ENCODE data around the gene ALOX5.
"Not testable (repeated sequence)": the region's sequence is repeated elsewhere in the genome, so short reads cannot be mapped to it uniquely, and the experiment has no call there.

The ALOX5 gene

DNA sequence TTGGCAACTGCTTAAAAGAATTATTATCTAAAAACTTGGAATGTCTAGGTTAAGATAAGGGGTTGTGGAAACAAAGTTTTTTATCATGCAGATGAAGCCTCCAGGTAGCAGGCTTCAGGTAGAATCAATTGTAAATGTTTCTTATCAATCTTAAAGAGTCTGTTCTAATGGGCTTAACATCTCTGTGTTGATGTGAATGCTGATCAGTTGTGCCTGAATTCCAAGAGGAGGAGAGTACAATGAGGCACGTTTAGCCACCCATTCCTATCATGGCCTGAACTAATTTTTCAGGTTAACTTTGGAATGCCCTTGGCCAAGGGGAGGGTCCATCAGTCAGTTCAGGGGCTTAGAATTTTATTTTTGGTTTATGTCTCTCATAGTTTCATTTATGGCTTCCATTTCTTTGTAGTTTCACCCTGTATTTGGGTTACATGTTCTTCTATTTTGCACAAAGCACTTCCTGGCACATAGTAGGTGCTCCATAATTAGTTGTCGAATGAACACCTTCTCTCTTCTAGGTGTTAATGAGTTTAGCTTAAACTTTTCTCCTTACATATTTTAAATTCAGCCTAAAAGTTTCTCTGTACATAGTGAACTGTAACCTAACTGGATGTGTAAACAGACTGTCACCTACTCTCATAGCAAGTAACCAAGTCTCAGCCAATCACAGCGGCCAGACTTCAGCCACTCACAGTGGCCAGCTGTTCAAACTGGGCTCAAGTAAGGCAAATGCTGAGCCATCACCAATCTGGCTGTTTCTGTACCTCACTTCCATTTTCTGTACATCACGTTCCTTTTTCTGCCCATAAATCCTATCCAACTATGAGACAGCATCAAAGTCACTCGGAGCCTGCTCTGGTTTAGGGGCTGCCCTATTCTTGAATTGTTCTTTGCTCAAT, 34.7 kb downstream of the ALOX5 start:
- no peak for DNase-seq

DNA sequence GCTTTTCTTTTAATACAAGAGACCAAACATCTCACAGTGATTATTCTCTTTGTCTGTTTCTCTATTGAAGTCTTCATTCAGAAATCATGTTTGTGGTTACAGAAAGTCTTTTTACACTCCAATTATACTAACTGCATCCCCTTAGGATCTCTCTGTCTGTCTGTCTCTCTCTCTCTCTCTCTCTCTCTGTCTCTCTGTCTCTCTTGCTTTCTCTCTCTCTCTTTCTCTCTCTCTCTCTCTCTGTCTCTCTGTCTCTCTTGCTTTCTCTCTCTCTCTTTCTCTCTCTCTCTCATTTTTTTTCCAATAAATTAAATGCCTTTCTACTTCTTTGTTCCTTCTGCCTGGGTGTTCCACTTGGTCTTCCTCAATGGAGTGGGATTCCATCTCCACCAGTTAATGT, 35.3 kb downstream of the ALOX5 start:
- DNase-seq, result not testable (repeated sequence)

DNA sequence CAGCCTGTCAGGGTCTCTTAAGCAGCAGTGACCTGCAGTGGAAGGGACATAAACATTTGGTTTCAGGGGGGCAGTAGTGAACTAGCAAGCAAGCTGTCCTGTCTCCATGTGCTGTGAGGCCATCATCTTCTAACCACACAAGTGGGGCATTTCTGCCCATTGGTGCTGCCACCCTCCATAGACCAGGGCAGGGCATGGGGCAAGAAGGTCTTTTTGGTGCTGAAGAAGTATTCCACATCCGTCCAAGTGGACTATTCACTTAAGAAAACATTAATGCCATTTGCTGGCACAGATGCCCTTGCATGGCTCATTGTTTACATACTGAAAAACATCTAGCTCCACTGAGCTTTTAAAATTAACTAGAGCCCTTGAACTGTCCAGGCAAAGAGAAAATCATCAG, 35.8 kb downstream of the ALOX5 start:
- DNase-seq, result no peak

DNA sequence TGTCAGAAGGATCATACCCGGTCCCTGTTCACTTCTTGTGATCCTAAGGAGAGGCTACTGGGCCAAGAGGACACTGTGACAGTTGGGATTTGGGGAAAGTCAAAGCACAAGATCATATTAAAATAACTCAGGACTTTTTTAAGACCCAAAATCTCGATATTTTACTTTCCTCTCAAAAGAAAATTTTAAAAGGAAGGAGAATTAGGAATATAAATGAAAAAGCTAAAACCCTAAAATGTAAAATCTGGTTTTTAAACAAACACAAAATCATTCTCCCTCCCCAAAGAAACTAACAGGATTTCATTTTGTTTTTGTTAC, 36.4 kb downstream of the ALOX5 start:
- no peak for DNase-seq

DNA sequence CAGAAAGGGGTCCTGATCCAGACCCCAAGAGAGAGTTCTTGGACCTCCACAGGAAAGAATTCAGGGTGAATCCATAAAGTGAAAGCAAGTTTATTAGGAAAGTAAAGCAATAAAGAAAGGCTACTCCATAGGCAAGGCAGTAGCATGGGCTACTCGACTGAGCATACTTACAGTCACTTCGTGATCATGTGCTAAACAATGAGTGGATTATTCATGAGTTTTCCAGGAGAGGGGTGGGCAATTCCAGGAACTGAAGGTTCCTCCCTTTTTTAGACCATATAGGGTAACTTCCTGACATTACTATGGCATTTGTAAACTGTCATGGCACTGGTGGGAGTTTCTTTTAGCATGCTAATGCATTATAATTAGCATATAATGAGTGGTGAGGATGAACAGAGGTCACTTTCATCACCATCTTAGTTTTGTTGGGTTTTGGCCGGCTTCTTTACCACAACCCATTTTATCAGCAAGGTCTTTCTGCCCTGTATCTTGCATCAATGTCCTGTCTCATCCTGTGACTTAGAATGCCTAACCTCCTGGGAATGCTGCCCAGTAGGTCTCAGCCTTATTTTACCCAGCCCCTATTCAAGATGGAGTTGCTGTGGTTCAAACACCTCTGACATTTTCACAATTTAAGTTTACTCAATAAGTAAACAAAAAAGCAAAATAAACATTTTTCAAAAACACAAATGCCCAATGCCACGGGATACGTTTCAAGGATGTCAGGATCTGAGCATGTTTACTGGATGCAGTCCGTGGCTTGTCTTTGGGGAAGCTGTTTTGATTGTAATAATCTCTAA, 37.0 kb downstream of the ALOX5 start:
- DNase-seq, result no peak

DNA sequence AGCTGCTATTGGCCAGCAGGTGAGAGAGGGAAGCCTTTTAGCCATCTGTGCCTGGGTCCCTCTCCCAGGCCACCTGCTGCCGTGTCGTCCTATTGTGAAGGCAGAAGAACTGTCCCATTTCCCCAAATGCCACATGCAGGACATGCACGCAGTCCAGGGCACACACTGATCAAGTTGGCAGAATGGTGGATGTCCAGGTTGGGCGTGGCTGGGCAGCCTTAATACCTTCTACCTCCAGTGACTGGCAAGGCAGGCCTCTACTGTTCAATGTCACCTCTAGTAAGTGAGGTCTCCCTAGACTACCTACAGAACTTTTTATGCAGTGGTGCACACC, 37.6 kb downstream of the ALOX5 start:
- DNase-seq, result no peak

DNA sequence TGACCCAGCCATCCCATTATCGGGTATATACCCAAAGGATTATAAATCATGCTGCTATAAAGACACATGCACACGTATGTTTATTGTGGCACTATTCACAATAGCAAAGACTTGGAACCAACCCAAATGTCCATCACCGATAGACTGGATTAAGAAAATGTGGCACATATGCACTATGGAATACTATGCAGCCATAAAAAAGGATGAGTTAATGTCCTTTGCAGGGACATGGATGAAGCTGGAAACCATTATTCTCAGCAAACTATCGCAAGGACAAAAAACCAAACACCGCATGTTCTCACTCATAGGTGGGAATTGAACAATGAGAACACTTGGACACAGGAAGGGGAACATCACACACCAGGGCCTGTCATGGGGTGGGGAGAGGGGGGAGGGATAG, 41.0 kb downstream of the ALOX5 start:
- DNase-seq, result not testable (repeated sequence)

DNA sequence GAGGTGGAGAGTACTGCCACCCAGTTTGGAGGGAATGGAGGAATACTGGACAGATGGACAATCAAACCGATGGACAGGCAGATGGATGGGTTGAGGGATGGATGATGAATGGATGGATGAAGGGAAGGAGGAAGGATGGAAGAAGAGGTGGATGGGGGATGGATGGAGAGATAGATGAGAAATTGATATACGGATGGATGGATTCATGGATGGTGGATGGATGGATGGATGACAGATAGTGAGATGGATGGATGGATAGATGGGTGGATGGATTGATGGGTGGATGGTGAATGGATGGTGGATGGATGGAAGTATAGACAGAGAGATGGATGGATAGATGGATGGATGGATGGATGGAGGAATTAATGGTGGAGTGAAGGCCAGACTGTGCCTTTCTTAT, 42.6 kb downstream of the ALOX5 start:
- no peak for DNase-seq

DNA sequence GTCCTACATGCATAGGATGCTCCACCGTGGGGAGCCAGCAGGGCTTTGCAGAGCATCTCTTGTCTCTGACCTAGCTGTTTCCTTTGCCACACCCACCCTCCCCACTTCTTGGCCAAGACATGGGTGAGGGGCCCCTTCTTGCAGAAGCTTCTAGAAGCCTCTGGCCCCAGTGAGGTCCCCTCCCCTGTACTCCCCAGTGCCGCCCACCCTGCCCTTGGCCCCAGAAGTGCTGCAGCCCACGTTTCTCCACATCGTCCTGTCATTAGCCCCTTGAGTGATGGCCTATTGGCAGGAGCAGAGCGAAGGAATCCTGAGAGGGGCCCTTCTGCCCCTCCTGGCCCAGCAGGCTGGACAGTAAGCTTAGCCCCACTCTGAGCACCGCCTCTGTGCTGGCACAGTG, 43.7 kb downstream of the ALOX5 start:
- no peak for DNase-seq

DNA sequence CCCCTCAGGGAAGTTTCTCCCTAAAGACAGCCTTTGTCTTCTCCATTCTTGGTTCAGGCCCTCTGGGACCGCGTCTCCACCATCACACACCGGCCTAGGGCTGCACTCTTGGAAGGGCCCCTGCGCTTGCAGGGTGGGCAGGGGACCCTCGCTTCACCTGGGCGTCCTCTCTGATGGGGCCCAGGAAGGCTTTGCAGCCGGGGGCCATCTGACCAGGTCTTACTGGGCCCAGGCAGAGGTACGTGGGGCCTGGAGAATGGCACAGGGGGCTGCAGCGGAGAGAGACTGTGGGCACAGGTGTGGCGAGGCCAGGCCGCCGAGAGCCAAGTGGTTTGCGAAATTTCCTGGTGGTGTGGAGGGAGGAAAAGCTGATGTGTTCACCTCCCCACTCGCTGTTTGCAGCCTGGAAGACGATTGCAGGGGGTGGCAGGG, 44.4 kb downstream of the ALOX5 start:
- no peak for DNase-seq

DNA sequence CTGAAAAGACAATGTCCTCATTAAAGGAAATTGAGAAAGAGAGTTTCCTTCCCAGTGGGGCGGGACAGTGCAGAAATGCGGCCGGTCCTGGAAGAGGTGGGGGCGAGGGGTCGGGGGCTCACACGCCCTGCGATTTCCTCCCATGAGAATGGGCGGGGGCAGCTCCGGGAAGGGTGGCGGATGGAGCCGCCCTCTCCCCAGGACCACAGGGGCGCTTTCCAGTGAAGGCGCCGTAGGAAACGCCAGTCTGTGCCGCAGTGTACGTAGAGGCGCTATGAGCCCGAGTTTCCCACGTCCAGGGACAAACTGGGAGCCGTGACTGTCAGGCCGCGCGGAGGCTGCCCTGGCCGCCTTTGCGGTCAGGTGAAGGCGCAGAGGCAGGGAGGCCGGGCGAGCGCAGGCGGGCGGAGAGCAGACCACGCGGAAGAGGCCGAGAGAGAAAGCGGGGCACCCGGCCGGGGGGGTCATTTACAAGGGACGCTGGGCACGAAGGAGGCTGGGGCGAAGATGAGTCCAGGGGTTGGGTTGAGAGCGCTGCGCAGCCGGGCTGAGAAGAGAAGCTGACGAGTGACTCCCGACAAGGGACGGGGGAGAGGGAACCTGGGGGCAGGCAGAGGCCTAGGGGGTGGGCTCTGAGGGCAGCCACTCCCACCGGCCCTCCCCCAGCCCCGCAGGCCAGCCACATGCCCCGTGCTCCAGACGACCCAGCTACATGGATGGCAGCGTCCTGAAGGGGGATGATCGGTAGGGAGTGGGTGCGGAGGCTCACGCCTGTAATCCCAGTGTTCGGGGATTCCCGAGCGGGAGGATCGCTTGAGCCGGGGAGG, 45.0 kb downstream of the ALOX5 start:
- peak; percentile 36 for DNase-seq

DNA sequence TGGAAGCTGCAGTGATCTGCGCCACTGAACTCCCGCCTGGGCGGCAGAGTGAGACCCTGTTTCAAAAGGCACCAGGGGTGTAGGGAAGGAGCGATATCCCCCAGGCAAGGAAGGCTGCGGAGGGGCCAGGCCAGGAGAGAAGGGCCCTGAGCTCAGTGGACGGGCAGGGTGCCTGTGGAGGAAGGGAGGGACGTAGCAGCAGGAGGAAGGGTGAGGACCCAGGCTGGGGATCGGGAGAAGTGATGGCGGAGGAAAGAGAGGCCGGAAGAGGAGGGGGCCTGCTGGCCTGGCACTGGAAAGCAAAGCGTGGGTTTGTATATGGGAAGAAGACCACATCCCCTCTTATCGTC, 45.6 kb downstream of the ALOX5 start:
- DNase-seq, result no peak

DNA sequence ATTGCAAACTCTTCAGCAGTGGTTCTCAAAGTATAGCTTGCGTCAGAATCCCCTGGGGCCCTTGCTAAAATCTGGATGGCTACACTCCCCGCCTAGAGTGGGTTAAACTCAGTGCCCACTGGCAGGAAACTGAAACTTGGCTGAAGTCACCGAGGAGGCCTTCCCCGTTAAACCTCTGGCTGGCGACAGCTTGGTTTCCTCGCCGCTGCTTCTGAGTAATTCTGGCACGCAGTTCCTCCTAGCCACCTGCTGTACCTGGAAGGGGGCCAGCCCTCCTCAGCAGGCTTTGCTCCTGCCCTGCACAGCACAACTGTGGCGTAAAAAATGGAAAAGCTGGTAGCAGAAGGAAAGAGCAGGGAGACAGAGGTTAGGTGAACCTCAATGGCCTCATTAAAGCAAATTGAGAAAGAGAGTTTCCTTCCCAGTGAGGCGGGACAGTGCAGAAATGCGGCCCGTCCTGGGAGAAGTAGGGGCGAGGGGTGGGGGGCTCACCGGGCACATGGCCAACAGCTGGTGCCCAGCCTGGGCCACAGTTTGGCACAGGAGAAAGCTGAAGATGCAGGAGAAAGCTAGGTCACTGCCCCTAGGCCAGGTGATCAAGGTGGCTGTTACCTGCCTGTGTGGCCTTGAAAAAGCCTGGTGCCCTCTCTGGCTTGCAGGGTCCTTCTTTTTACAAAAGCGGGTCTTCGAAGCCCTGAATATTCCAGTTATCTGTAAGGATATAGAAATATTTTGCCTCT, 46.6 kb downstream of the ALOX5 start:
- peak; percentile 46 for DNase-seq

DNA sequence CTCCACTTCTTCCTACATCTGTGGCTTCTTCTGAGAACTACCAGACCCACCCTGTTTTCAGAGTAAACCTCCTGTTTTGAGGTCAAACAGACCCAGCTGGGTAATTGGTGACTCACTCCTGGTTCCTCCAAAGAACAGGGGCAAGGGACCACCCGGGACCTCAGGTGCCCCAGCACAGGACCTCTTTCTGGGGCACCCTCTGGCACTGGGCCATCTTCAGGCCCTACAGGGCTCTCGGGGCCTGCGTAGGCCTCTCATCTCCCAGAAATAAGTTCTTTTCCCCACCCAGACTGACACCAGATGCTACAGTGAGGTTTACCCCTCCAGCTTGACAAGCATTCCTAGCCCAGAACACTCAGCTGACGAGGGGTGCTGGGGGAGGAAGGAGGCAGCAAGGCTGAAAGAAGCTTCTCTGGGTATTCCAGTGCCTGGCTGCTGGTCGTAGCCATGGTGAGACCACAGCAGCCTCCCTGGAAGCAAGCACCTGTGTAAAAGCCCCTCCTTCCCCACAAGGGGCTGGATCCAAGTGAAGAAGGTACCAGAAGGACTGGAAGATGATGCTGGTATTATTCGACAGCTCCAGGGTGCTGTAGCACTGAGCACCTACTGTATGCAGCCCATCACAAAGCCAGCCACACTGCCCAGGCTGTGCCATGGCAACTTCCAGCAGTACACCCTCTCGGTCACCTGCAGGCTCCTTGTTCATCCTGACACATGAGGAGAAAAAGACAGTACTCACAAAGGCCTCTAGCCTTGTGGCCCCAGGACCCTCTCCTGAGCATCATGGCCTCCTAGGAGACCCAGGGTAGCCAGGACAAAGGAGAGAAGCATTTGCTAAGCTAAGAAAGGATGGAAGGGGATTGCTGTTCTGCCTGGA, 47.4 kb downstream of the ALOX5 start:
- DNase-seq, result no peak

DNA sequence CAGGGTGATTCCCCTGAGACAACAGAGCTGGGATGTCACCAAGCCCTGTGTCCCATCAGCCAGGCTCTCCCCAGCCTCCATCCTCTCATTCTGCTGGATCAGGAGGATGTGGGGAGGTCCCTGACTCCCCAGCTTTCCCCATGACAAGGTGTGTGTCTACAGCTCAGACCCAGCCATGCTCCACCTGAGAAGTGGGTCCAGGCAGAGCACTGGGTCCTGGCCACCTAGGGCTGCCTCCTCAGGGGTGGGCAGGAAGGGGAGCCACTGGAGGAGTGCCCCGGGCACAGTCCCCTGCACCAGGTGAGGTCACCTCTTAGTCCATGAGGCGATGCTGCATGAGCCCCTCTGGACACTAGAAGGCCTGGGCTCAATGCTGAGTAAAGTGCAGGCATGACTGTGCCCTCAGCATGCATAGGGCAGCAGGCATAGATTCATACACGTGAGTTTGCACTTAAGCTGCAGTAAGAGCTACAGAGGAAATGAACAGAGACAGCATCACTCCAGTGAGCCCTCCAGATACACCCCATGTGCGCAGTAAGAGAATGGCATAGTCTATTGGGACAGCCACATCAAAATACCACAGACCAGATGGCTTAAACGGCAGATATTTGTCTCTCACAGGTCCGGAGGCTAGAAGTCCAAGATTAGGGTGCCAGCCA, 48.3 kb downstream of the ALOX5 start:
- DNase-seq, result no peak

DNA sequence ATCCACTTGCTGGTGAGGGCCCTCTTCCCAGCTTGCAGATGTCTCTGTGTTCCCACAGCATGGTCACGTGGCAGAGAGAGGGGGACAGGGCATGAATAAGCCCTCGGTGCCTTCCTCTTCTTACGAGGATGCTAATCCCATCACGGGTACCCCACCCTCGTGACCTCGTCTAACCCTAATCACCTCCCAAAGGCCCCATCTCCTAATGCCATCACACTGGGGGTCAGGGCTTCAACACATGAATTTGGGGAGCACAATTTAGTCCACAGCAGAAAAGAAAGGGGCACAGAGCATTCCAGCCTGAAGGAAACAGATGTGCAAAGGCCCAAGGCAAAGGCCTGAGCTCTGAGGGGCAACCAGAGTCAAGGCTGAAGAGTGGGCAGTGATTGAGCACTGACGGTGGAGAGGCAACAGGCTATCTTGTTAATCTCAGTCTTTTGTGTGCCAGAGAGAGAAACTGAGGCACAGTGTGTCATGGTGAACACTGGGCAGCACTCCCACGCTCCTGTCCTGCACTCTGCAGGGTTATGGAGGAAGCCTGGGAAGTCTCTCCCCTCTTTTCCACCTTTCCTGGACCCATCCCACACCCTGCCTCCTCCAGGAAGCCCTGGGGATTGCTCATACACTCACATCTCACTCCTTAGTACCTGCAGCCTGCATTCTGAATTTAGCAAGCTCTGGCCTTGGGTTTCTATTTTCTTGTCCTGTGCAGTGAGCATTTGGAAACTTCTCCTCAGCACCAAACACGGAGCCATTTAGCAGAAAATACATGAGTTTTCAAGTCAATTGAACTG, 49.0 kb downstream of the ALOX5 start:
- no peak for DNase-seq

DNA sequence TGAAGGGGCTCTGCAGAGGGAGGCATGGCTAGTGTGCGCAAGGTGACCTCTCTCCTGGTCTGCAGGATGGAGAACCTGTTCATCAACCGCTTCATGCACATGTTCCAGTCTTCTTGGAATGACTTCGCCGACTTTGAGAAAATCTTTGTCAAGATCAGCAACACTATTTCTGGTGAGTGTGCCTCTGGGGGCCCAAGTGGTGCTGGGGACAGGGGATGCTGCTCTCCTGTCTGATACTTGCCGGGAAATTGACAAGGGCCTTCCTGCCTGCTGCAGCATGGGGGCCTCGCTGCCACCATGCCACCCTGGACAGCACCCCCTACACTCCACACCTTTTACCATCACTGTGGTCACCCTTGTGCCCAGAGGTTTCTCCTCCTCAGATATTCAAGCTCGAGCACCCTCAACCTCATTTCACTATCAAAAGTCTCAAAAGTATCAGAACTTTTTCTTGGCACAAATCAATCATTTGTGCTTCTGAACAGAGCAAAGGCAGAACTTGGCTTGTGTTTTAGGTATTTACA, 50.0 kb downstream of the ALOX5 start:
- DNase-seq, result no peak

DNA sequence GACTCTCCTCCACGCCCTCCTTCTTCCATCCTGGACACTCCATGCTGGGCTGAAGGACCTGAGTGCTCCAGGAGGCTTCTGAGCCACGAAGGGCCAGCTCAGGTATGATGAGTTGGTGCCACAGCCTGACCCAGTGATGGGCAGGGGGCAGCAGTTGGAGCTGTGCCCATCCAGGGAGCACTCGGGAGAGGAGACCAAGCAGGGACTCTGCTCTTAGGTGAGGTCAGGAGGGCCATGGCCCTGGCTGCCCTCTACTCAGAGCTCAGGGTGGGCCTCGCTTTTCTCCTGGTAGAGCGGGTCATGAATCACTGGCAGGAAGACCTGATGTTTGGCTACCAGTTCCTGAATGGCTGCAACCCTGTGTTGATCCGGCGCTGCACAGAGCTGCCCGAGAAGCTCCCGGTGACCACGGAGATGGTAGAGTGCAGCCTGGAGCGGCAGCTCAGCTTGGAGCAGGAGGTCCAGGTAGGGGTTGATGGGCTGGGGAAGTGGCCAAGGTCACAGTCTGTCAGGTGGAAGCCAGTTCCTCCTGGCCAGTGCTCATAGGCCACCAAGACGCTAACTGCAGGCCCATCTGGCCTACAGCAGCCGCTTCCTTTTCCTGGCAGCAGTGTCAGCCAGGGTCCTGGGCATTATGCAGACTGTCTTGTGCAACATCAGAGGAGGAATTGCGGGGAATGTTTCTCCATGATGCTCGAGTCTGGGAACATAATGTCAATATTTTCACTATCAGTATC, 50.8 kb downstream of the ALOX5 start:
- DNase-seq, result no peak

Measured in stimulated activated CD4-positive, alpha-beta T cell treated with anti-CD3 and anti-CD28 coated beads, Interleukin-4, amount 100 ng/mL, for 24 hours (primary cell).